Activated CD4-positive, CD25-positive, alpha-beta regulatory T cell treated with anti-CD3 and anti-CD28 coated beads, Interleukin-2, amount 50 U/mL, for 16 hours (primary cell): ENCODE results near the gene NOTCH2.

Source experiments
- DNase-seq: peaks from one replicate; pipeline ENCODE4 v3.0.0-alpha.2; 2020; ENCODE audit warnings: low read depth, low spot score

NOTCH2 gene

GRCh38 chr1:119878171-119878570 lies 191.3 kb downstream of the NOTCH2 start:
- no peak for DNase-seq

GRCh38 chr1:119874186-119874585 lies 195.3 kb downstream of the NOTCH2 start:
- no peak for DNase-seq

GRCh38 chr1:119873135-119874015 lies 196.1 kb downstream of the NOTCH2 start:
- DNase-seq, result no peak

- DNase-seq, result no peak
These were observed 197.6 kb downstream of the NOTCH2 start for GRCh38 chr1:119871881-119872280.

- DNase-seq, result no peak
These were observed 198.4 kb downstream of the NOTCH2 start for GRCh38 chr1:119870917-119871596.

GRCh38 chr1:119869995-119870394 lies 199.5 kb downstream of the NOTCH2 start:
- no peak for DNase-seq

GRCh38 chr1:119868176-119868575 lies 201.3 kb downstream of the NOTCH2 start:
- no peak for DNase-seq

GRCh38 chr1:119866451-119866850 lies 203.0 kb downstream of the NOTCH2 start:
- DNase-seq, result no peak

GRCh38 chr1:119865627-119866026 lies 203.8 kb downstream of the NOTCH2 start:
- no peak for DNase-seq

GRCh38 chr1:119862276-119862675 lies 207.2 kb downstream of the NOTCH2 start:
- DNase-seq, result no peak
